Stimulated activated CD8-positive, alpha-beta memory T cell treated with anti-CD3 and anti-CD28 coated beads, Interleukin-7, amount 100 ng/mL, for 24 hours (primary cell): ENCODE data around the gene PGM1.

ENCODE experiments used
- DNase-seq: peaks from one replicate; pipeline ENCODE4 v3.0.0-alpha.2; 2020; ENCODE audit warnings: low read depth

The PGM1 gene

DNA sequence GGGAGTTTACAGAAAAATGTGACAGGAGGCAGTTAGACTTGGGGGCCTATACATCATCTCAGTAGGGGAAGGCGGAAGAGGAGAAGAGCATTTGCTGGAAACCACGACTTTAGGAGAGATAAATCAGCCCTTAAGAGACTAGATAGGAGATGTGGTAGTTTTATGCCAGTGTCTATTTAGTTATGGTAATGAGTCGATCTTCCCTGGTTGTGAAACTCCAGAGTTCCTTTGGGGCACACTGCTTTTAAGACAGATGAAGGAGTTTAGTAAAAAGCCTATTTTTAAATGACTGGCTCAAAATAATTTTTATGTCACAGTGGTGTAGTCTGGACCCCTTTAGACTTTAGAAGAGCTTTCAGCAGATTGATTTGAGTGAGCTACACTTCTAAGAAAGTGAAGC is 7.8 kb downstream of the PGM1 start:
- no peak for DNase-seq

DNA sequence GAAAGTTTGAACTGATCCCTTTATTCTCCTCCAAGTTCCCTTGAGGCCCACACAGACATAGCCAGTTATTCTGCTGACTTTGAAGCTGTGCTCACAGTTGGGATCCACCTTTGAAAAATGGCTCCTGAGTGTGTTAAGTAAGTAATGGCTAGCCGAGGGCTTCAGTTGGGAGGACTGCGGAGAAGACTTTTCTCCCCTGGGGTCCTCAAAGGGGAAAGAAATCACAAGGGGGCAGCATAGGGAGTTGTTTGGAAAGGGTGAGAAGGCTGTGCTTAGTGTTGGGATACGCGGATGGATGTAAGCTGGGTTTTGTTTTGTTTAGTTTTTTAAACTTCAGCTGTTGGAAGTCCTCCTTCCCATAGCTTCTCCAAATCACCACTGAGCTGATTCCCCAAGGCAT is 8.3 kb downstream of the PGM1 start:
- DNase-seq: no peak

DNA sequence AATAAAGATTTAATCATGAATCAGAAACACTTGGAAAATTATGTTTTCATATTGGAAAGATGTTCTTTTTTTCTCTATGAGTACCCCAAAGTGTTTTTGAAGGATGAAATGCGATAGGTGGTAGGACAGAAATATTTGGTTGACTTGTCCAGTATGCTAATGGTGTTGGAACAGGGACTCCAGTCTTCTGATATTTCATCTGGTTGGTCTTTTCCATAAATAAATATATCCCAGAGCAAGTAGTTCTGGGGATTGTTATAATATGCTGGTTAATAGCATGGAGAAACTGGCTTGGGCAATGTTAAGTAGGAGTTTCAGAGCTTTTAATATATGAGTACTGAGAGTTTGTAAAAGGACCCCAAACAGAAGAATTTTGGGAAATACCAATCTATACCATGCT is 8.7 kb downstream of the PGM1 start:
- DNase-seq: no peak

DNA sequence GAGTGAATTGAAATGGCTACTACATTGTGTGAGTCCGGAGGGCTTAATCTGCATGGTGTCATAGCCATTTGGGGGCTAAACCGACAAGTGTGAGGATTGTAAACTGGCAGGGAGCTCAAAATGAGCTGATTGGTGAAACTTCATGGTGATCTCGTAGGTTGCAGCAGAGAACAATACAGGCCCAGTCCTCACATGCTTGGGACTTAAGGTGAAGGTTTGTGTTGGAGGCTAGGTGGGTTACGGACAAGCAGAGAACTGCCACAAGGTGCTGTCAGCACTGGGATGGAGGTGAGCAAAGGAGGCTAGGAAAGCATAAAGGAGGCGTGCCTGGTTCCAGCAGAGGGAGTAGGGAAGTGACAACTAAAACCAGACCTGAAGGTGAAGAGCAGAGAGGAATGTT is 9.4 kb downstream of the PGM1 start:
- DNase-seq: no peak

DNA sequence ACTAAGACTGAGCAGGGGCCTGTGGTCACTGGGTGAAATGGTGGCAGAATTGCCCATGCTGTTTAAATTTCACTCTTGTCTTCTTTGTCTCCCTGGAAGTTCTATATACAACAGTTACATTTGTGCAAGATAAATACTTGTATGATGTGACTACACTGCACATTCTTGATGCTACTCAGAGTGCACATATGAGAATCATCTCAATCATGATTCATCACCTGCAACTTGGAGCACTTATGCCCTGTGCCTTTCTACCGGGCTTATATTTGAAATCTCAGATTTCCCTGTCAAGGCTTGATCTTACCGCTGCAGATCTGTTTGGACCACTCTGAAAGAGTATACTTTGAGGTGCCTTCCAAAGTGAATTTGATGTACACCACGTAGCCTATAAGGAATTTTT is 10.6 kb downstream of the PGM1 start:
- no peak for DNase-seq

DNA sequence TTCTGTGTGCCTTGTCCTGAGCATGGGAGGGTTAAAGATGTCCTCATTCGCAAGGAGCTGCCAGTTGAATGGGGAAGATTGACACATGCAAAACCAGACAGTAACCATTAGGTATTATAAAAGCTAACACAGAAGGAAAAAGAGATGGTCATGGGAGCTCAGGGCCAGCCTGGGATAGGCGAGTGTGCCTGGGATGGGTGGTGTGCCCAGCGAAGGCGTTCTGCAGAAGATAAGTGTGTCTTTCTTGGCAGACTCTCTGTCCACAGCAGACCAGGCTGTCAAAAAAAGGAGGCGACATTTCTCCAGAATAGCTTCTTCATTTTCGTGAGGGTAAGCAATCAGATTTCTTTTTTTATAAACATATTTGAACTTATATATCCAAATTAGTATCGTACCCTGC is 14.1 kb downstream of the PGM1 start:
- DNase-seq: no peak

DNA sequence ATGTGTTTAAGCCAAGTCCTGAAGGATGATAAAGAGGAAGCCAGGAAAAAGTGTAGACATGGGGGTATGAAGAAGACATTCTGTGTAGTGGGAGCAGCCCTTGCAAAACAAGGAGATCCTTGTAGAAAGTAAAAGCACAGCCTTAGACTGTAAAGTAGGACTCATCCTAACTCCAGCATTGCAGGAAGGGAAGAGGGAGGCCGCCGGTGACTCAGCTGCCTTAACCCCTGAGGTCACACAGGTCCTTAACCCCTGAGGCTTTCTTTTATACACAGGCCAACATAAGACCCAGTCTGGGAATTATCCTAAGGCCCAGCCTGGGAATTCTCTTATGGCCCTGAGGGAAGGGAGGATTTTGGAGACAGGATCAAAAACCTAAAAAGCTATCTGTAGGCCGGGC is 18.0 kb downstream of the PGM1 start:
- DNase-seq: no peak

DNA sequence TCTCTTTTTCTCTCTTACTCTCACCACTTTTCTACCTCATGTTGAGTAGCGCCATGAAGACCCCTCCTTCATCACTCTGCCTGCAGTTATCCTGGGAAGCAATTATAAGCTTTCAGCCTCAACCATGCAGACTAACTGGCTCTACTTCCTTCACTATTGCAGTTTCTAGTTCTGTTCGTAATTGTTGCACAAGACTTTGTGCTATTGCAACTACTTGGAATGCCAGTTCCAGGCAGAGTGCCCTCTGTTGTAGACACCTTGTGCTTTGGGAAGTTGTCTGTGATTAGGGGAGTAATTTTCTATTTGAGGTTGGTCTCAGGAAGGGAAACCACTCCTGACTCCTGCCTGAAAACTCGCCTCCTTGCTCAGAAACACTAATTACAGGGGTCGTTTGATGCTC is 19.4 kb downstream of the PGM1 start:
- DNase-seq: no peak

DNA sequence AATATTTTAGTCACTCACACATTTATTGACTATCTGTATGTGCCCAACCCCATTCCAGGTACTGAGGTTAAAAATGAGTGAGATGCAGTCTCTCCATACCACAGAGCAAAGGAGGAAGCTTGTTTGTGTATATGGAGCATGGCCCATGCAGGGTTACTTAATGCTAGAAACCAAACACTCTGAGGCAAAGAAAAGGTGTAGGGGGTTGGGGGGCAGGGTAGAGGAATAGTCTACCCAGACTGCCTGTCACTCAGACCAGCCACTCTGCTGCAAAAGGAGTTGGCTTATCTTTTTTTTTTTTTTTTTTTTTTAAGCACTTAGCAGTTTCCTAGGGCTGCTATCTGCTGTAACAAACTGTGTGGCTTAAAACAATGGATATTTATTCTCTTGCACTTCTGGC is 19.8 kb downstream of the PGM1 start:
- DNase-seq: no peak

DNA sequence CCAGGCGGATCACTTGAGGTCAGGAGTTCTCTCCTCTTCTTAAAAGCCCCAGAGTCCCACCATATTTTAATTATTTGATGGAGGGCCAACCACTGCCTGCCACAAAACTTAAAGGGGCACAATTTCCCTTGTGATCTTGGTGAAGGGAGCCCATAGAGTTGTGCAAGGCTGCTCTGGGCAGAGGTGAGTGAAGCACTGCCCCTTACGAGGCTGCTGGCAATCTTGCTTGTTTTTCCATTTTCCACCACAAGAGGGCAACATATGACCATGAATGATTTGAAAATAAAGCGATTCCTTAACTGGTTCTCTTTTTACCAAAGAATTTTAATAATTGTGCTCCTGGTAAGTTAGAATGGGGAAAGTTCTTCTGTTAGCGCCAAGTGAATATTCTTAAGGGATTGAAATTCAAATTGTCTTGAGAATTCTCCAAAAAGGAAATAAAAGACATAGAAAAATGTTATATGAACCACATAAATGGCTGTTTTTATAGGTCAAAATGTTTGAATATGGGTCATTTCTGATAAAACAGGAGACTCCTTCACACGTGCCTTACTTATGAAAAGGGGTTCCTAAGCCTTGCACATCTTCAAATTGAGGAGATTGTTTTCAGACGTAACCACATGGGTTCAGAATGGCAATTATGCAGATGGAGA is 22.7 kb downstream of the PGM1 start:
- peak; percentile 9 for DNase-seq

DNA sequence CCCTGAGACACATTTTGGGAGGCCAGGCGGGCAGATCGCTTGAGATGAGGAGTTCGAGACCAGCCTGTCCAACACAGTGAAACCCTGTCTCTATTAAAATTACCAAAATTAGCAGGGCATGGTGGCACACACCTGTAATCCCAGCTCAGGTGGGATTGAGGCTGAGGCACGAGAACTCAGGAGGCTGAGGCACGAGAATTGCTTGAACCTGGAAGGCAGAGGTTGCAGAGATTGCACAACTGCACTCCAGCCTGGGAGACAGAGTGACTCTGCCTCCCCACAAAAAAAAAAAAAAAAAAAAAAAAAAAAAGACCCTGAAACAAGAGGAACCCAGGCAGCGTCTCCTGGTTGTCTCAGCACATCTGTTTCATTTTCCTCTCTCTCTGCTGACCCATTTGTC is 24.2 kb downstream of the PGM1 start:
- no peak for DNase-seq

DNA sequence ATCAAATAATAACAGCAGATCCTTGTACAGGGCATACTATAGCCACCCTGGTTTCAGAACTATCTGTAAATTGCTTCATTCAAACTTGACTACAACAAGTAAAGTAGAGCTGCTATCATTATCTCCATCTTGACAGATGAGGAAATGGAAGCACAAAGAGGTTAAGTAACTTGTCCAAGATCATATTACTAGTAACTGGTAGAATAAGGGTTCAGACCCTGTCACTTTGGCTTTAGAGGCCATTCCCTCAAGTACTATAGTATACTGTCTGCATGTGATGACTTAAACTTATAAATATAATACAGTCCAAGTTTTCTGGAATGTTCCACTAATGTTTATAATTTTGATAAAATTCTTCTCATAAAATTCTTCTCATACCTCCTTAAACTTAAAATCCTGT is 24.8 kb downstream of the PGM1 start:
- DNase-seq: no peak

DNA sequence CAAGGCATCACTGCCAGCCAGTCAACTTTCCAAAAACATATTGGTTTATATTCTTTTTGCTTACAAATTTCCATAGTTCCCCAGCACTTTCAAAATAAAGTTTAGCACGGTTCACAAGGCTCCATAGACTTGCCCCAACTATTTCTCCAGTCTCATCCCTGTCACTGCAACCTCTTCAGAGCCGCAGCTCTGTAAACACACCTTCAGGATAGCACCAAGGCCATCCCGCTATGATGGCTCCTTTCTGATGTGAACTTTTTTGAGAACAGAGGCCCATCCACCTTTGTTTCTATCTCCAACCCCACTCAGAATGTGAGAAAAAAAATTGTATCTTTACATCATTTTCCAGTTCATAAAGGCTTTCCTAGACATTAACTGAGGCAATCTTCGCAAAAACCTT is 26.3 kb downstream of the PGM1 start:
- DNase-seq: no peak

DNA sequence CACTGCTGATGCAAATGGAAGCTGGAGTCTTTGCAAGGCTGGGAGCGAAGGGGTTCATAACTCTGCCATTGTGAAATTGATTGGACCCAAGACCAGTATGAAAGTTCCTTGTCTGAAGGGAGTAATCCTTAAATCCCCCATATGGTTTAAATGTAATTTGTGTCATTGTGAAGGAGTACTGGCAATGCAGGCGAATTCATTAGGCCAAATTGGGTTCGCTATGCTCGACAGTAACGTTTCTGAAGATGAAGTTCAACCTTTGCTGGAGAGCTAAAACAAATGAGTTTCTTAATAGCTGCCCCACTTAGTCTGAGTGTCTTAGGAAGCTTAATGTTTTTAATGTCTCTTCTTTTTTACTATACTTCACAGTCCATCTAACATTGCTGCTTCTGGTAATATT is 27.5 kb downstream of the PGM1 start:
- no peak for DNase-seq

DNA sequence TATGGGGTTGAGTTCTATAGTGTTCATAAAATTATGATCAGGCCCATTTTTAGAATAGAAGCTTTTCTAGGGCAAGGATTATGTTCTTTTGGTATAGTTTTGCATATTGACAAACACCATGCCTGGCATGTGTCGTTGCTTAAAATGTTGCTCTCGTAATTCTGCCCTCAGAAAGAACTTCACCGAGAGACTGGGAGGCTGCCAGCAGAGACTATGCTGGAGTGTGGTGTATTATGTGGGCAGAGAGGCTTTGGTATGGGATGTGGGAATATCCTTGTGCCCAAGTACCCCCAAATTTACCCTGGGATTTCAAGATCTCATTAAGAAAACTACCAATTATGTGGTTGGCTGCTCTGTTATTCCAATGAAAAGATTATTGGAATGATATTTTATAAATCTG is 27.9 kb downstream of the PGM1 start:
- no peak for DNase-seq

DNA sequence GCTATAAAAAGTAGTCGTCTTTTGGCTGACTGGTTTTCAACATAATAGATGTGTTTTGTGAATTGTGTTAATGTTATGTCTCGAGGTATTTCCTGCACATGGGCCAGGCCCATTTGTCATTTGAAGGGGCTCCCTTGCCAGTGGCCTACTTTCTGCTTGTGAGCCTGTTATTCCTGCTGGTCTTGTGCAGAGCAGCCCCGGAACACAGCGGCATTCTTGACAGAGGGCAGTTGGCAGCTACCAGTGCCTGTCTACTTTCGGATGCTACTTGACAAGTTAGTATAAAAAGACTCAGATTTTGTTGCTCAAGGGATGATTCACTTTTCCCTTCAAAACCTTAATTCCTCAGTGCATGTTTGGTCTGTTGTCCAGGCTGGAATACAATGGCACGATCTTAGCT is 28.5 kb downstream of the PGM1 start:
- DNase-seq: no peak

DNA sequence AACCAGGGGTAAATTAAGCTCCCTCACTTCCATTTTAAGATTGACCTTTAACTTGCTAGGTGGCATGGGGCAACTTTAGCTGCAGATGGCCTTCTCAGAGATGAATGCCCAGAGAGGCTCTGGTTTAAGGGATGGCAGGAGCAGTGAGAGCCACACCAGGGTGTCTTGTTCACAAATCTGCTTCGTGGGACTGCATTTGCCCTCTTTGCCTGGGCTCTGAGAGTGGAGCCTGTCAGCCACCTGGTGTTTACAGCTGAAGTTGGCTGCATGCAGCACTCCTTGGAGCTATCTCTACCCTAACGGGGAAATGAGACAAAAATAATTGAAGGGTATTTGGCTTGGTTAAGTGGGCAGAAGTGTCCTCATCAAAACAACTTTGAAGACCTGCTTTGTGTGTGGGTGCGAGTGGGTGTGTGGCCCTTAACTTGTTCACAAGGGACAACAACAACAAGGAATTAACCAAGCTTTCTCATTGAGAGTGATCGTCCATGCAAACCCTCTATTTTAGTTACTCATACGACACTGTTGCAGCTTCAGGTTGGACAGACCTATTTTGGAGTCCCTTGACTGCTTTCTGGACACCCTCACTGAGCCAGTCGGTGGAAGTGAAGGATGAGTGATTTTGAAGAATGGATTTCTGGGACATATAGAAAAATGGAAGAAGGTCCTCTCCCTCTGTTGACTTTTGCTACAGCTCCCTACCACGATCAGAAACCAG is 29.8 kb downstream of the PGM1 start:
- DNase-seq: no peak

DNA sequence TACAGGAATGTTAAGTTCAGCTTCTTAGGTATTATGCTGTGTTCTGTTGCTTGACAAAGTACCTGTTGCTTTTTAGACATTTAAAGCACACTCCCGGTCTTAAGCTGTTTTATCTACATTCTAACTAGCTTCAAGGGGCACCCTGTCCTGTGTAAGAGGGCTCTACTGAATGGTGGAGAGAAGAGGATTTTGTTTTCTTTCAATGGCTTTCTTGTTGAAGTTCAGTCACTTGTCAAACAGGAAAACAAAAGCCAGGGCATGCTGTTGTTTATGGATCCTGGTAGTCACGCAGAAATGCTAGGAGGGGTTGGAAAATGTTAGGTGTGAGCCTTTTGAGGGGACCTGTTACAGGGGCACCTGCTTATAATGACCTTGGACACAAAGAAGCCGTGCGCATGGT is 30.7 kb downstream of the PGM1 start:
- DNase-seq: no peak

DNA sequence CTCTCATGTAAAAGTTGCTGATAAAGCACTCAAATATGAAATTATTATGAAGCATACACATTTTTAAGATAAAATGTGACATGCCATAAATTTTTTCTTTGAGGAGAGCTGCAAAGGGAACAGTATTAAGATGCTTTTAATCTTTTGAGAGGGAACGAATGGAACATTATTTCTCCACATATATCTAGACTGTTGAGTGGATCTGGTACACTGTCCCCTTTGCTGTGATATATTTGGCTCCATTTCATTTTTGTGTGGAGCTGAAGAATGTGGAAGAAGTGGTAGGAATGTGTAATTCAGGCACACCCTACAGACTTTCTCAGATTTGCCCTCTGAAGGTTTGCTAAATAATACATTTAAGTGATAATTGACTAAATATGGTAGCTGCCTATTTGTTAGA is 31.7 kb downstream of the PGM1 start:
- DNase-seq: no peak

DNA sequence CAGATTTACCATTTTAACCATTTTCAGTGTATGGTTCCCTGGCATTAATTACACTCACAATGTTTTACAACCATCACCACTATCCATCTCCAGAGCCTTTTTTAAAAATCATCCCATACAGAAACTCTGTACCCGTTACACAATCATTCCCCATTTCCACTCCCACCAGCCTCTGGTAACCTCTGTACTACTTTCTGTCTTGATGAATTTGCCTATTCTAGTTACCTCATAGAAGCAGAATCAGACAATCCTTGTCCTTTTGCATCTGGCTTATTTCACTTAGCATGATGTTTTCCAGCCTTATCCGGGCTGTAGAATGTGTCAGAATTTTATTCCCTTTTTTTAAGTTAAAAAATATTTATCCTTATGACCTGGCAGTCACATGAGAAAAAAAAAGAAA is 33.0 kb downstream of the PGM1 start:
- no peak for DNase-seq

DNA sequence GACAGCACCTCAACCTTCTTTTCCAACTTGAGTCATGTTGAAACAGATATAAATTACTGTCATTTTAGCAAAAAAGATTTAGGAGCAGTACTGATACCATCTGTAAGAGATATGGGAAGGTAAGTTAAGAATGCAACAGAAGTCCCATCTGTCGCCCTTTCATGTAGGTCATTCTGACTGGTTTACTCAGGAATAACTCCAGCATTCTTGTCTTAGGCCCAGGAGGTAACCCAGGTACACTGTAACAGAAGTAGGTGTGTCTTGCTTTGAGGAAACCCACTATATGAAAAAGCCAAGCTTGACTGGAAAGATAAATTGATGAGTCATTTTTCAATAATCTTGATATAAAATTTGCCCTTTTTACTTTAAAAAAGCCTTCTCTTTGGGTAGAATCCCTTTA is 35.4 kb downstream of the PGM1 start:
- DNase-seq: no peak

DNA sequence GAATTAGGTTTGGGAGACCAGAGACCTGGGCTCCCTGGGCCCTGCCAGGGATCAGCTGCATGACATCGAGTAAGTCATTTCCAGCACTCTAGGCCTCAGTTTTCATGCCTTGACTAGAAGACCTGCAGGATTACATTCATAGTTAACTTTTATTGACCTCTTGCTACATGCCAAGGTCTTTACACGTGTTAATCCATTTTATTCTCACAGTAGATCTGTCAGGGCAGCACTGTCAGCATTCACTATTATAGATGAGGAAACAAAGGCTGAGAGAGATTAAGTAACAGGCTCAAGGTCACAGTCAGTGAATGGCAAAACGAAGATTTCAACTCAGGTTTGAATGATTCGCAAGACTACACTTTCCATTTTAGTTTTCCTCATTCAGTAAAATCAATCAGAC is 37.0 kb downstream of the PGM1 start:
- no peak for DNase-seq

DNA sequence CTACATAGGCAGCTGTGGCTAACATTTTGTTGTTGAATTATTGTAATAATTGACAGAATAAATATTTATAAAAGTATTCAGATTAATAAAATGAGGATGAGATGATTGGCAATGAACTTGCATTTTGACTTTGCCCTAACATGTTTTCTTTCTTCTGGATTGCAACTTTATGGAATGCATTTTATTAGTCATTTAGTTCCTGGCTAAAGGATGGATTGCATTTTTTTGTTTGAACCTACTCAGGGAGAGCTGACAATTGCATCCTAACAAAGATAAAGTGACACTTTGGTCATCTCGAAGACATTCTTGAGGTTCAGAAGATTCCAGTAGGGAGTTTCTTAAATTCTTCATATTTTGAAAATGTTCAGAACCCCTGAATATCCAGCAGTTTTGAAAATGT is 37.5 kb downstream of the PGM1 start:
- no peak for DNase-seq

DNA sequence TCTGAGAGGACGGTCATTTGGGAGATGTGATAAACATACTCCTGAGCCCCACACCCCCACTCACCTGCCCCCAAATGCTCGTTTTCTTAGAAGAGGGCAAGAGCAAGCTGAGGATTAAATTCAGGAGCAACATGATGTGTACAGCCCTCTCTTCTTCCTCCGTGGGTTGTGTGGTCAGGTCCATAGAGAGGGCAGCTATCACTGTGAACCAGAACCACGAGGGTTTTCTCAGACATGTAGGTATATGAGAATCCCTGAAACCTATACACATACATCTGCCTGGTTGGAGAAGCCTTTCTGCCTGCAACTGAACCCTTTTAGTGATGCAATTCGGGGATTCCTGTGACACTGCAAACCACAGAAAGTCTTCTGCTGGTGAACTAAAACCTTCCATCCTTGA is 38.9 kb downstream of the PGM1 start:
- no peak for DNase-seq
